CD4-positive, alpha-beta T cell (primary cell): ENCODE results near the gene PRDM1. TPM values are rescaled to one million over a fixed set of nuclear protein-coding genes. Genes with fewer than 3 reads are reported as not detected.

Experiments used
- ATAC-seq: fragments of 200-7000 bp; cut with Tn5 transposase; one replicate; pipeline ENCODE4 v1.10.0; 2022; ENCODE audit warnings: mild to moderate bottlenecking; ENCODE audit not compliant: poor library complexity
- CTCF ChIA-PET: fragments of 350-600 bp; sonication (Branson Sonifier 250); formaldehyde crosslinking; loops from one replicate; lab custom pipeline; 2021; ENCODE audit warnings: antibody characterized with exemption, inconsistent platforms; lab: Charles Lee
- POLR2A ChIA-PET: fragments of 350-600 bp; sonication (Branson Sonifier 250); formaldehyde crosslinking; loops from one replicate; lab custom pipeline; 2021; ENCODE audit warnings: antibody characterized with exemption, inconsistent platforms; lab: Charles Lee
- DNase-seq, 14 experiments: peaks; one replicate each; pipeline ENCODE4 v3.0.0-alpha.2; 2013 to 2020; ENCODE audit warnings: mixed read lengths in 2 of 14
- H3K27ac ChIP-seq, 2 donors: one replicate each; pipeline versions ENCODE4 v1.5.1 to v1.7.0; 2013; ENCODE audit warnings: low read length in 2 of 2, low read depth in 1 of 2, mild to moderate bottlenecking in 1 of 2
- H3K27me3 ChIP-seq, 2 experiments: 1 replicate in 1 of 2; 2 replicates in 1 of 2; pipeline versions ENCODE4 v1.6.1 to v1.7.0; 2013; ENCODE audit warnings: low read length in 2 of 2, control low read depth in 1 of 2, mild to moderate bottlenecking in 1 of 2, moderate library complexity in 1 of 2; ENCODE audit not compliant: insufficient read depth in 2 of 2, control insufficient read depth in 1 of 2
- H3K36me3 ChIP-seq: one replicate; pipeline ENCODE4 v1.6.1; 2013; ENCODE audit warnings: low read length, control low read depth; ENCODE audit not compliant: insufficient read depth
- H3K4me1 ChIP-seq: one replicate; pipeline ENCODE4 v1.6.1; 2013; ENCODE audit warnings: low read length, control low read depth; ENCODE audit not compliant: insufficient read depth
- H3K4me3 ChIP-seq: one replicate; pipeline ENCODE4 v1.5.1; 2013; ENCODE audit warnings: mild to moderate bottlenecking, low read length, moderate library complexity
- H3K9me3 ChIP-seq, 2 experiments: 1 replicate in 1 of 2; 2 replicates in 1 of 2; pipeline versions ENCODE4 v1.6.1 to v1.7.0; 2013; ENCODE audit warnings: low read length in 2 of 2, mild to moderate bottlenecking in 2 of 2, control low read depth in 1 of 2, moderate library complexity in 1 of 2; ENCODE audit not compliant: control insufficient read depth in 1 of 2, insufficient read depth in 1 of 2
- H3K27ac Mint-ChIP-seq: one replicate; pipeline ENCODE4 v1.8.0; 2020; ENCODE audit warnings: mixed read lengths
- H3K27me3 Mint-ChIP-seq: one replicate; pipeline ENCODE4 v1.8.0; 2021; ENCODE audit warnings: mixed read lengths
- H3K36me3 Mint-ChIP-seq: one replicate; pipeline ENCODE4 v1.8.0; 2021; ENCODE audit warnings: low read depth, mixed read lengths
- H3K4me1 Mint-ChIP-seq: one replicate; pipeline ENCODE4 v1.8.0; 2021; ENCODE audit warnings: low read depth, mixed read lengths
- H3K4me3 Mint-ChIP-seq: one replicate; pipeline ENCODE4 v1.8.0; 2020; ENCODE audit warnings: mild to moderate bottlenecking, mixed read lengths
- H3K9me3 Mint-ChIP-seq: one replicate; pipeline ENCODE4 v1.8.0; 2020; ENCODE audit warnings: mixed read lengths
- intact Hi-C, 2 experiments: fragments of 100-400 bp; cut with DNase I in 1 of 2; cut with micrococcal nuclease in 1 of 2; formaldehyde crosslinking; loops; one replicate each; pipeline versions ENCODE4 v1.15.1 to v1.9.0; 2023 to 2025; cut with DNase I, micrococcal nuclease
- total RNA-seq, 174 experiments: library from RNA in 2 of 174; stranded (reverse) in 2 of 174; gene quantifications; one replicate each; pipeline ENCODE4 v1.2.3 and lab custom pipeline; 2021 to 2026
- TF ChIP-seq, protein P1 (sequence below): fragments of 200-600 bp; IDR thresholded peaks from one replicate; pipeline ENCODE4 v1.8.0; 2022; ENCODE audit warnings: antibody characterized with exemption, mild to moderate bottlenecking

Gene PRDM1
- total RNA-seq, 2 experiments from 2014 or later, result 69.9 to 83.4 TPM

- Histone ChIP-seq H3K4me1 (no peaks in the 10 kb centered on the region), H3K27ac (no peak overlapping the region), H3K9me3 (no peaks in the 10 kb centered on the region), H3K27me3 (no peaks in the 10 kb centered on the region), H3K4me3 (no peak overlapping the region), H3K36me3 (no peaks in the 10 kb centered on the region)
- H3K4me1 Mint-ChIP-seq, result peaks cover 4% of the 10 kb centered on the region
- intact Hi-C loops, result no loop called here
- ChIA-PET POLR2A (interaction anchor here (0.6 kb wide), 1 partner anchor 89 kb away, joined by 3 read pairs; no protein-coding TSS in a partner anchor), CTCF (no interaction called here)
- no peak for ATAC-seq
- DNase-seq, result no peak
- no peak overlapping the region for H3K4me3 Mint-ChIP-seq
- H3K9me3 Mint-ChIP-seq, result no peaks in the 10 kb centered on the region
- TF ChIP-seq, protein P1, sequence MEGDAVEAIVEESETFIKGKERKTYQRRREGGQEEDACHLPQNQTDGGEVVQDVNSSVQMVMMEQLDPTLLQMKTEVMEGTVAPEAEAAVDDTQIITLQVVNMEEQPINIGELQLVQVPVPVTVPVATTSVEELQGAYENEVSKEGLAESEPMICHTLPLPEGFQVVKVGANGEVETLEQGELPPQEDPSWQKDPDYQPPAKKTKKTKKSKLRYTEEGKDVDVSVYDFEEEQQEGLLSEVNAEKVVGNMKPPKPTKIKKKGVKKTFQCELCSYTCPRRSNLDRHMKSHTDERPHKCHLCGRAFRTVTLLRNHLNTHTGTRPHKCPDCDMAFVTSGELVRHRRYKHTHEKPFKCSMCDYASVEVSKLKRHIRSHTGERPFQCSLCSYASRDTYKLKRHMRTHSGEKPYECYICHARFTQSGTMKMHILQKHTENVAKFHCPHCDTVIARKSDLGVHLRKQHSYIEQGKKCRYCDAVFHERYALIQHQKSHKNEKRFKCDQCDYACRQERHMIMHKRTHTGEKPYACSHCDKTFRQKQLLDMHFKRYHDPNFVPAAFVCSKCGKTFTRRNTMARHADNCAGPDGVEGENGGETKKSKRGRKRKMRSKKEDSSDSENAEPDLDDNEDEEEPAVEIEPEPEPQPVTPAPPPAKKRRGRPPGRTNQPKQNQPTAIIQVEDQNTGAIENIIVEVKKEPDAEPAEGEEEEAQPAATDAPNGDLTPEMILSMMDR, result no peak
- no peaks in the 10 kb centered on the region for H3K27me3 Mint-ChIP-seq
- no peak overlapping the region for H3K27ac Mint-ChIP-seq
- no peaks in the 10 kb centered on the region for H3K36me3 Mint-ChIP-seq
Observed at GRCh38 chr6:106076139-106076538, 10.0 kb upstream of the PRDM1 start.

DNA sequence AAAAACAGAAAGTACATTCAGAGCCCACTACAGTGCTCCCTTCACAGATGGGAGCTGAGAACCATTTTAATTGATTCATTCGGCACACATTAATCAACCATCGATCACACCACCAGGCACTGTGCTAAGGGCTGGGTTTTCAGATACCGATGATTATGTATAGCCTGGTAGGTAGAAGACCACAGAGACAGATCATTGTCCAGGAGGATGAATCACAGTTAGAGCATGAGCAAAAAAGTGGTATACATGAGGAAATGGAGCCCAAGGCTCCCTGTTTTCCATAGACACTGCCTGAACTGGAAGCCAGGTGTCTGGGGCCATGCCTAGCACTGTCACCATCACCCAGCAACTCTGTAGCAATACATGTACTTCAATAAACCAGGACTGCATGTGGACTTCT is 9.0 kb upstream of the PRDM1 start:
- DNase-seq, result no peak
- H3K27me3 Mint-ChIP-seq, result no peaks in the 10 kb centered on the region
- H3K27me3 ChIP-seq, result no peaks in the 10 kb centered on the region
- no peaks in the 10 kb centered on the region for H3K36me3 ChIP-seq
- TF ChIP-seq, protein P1, result no peak
- no peak overlapping the region for H3K4me3 ChIP-seq
- no peak for ATAC-seq
- POLR2A ChIA-PET, result interaction anchor here (1.2 kb wide), 1 partner anchor 10 kb away, joined by 3 read pairs; no protein-coding TSS in a partner anchor
- peaks cover 2% of the 10 kb centered on the region for H3K4me1 ChIP-seq
- no peaks in the 10 kb centered on the region for H3K9me3 Mint-ChIP-seq
- H3K27ac ChIP-seq, result no peak overlapping the region
- intact Hi-C loops, result no loop called here
- no peaks in the 10 kb centered on the region for H3K36me3 Mint-ChIP-seq
- no peak overlapping the region for H3K4me3 Mint-ChIP-seq
- H3K9me3 ChIP-seq, result no peaks in the 10 kb centered on the region
- CTCF ChIA-PET, result interaction anchor here (1.0 kb wide), 1 partner anchor 13 kb away, joined by 3 read pairs; no protein-coding TSS in a partner anchor
- H3K27ac Mint-ChIP-seq, result no peak overlapping the region
- peaks cover 5% of the 10 kb centered on the region for H3K4me1 Mint-ChIP-seq

GRCh38 chr6:106077881-106078280 is 8.3 kb upstream of the PRDM1 start:
- Histone ChIP-seq H3K27me3 (no peaks in the 10 kb centered on the region), H3K27ac (no peak overlapping the region), H3K36me3 (no peaks in the 10 kb centered on the region), H3K4me3 (no peak overlapping the region), H3K4me1 (peaks cover 7% of the 10 kb centered on the region), H3K9me3 (no peaks in the 10 kb centered on the region)
- CTCF ChIA-PET, result interaction anchor here (1.0 kb wide), 1 partner anchor 13 kb away, joined by 3 read pairs; no protein-coding TSS in a partner anchor
- no peaks in the 10 kb centered on the region for H3K9me3 Mint-ChIP-seq
- H3K27me3 Mint-ChIP-seq, result no peaks in the 10 kb centered on the region
- peaks cover 10% of the 10 kb centered on the region for H3K4me1 Mint-ChIP-seq
- DNase-seq, result no peak
- no peak for ATAC-seq
- intact Hi-C loops, result no loop called here
- no peaks in the 10 kb centered on the region for H3K36me3 Mint-ChIP-seq
- no peak overlapping the region for H3K4me3 Mint-ChIP-seq
- no peak overlapping the region for H3K27ac Mint-ChIP-seq
- TF ChIP-seq, protein P1, result no peak
- POLR2A ChIA-PET, result interaction anchor here (1.2 kb wide), 1 partner anchor 10 kb away, joined by 3 read pairs; no protein-coding TSS in a partner anchor
